Stimulated activated CD4-positive, alpha-beta T cell treated with anti-CD3 and anti-CD28 coated beads, Interleukin-1b, Interleukin-23, amount 100 ng/mL, for 4 hours (primary cell): ENCODE results near the gene CELA2B.
"Not testable (repeated sequence)": the region's sequence is repeated elsewhere in the genome, so short reads cannot be mapped to it uniquely, and the experiment has no call there.

Experiments
- DNase-seq, 2 donors: peaks; one replicate each; pipeline ENCODE4 v3.0.0-alpha.2; 2020; ENCODE audit warnings: low read depth in 2 of 2

Gene CELA2B

DNA sequence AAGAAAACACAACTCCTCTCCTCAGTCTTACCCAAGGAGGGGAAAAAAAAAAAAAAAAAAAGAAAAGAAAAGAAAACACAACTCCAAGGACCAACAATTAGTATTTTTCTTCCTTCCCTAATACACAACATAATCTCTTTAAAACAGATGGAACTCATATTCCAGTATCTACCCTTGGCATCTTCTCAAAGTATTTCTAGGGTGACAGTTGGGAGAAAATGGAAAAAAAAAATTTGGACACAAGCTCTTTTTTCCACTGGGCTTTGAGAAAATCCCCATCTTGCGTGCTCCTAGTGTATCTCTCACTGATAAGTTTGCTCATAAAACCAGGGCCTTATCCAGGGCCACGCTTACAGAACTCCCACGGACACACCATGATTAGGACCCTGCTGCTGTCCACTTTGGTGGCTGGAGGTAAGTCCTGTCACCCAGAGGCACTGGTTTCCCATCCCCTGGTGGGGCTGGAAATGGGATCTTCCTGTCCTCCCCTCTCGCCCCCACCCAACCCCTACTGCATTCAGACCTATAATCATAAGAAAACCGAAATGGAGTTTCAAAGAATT, at the start of gene CELA2B:
TSS of gene CELA2B (plus strand) at position 353 of the 563 bp plus-strand sequence. CDS start at position 375, 22 bp downstream.
- no peak for DNase-seq

DNA sequence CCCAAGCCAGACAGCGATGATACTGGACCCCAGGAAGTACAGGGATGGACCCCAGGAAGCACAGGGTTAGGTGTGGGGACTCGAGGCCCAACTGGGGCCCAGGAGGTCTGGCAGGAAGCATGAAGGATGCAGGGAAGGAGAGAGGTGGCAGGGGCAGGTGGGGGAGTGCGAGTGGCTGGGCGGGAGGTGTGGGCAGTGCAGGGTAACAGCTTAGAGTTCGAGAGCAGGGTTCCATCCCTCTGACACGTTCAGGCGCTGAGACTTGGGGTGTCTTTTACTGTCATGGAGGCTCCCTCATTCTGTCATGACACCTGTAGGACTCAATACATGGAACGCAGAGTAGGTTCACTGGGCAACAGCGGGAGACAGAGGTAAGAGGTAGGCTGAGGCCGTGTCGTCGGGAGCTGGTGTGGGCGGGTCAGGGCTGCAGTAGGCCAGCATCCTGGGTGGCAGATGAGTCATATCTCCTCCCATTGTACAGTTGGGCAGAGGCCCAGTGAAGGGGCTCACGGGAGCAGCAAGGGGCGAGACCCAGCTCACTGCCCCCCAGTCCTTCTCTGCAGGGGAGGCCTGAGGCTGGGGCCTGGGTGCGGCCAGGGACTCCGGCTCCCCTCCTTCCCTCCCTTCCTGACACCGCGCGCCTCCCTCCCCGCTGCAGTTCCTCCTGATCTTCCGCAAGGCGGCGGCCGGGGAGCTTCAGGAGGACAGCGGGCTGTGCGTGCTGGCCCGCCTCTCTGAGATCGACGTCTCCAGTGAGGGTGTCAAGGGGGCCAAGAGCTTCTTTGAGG, 49.2 kb upstream of the CELA2B start:
- no peak for DNase-seq

DNA sequence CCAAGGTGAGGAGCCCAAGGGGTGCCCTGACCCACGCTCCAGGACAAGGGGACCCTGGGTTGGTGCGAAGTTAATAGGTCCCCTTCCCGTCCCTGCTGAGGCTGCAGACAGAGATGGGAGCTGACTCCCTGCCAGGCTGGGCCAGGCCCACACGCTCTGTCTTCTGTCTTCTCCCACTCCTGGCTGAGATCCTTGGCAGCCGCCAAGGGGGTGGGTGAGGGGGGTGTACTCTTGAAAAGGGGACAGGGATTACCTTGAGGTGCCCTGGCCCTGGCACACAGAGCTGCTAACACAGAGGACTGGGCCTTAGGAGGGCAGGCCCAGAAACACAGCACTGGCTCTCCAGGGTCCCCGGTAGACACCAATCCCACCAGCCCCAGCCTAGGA, 48.6 kb upstream of the CELA2B start:
- no peak for DNase-seq

DNA sequence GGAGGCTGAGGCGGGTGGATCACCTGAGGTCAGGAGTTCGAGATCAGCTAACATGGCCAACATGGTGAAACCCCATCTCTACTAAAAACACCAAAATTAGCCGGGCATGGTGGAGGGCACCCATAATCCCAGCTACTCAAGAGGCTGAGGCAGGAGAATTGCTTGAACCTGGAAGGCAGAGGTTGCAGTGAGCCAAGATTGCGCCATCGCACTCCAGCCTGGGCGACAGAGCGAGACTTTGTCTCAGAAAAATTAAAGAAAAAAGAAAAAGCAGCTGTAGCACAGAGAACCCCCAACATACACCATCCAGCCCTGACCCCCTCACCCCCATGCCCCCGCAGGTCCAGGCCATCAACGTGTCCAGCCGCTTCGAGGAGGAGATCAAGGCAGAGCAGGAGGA, 47.7 kb upstream of the CELA2B start:
- not testable (repeated sequence) for DNase-seq

DNA sequence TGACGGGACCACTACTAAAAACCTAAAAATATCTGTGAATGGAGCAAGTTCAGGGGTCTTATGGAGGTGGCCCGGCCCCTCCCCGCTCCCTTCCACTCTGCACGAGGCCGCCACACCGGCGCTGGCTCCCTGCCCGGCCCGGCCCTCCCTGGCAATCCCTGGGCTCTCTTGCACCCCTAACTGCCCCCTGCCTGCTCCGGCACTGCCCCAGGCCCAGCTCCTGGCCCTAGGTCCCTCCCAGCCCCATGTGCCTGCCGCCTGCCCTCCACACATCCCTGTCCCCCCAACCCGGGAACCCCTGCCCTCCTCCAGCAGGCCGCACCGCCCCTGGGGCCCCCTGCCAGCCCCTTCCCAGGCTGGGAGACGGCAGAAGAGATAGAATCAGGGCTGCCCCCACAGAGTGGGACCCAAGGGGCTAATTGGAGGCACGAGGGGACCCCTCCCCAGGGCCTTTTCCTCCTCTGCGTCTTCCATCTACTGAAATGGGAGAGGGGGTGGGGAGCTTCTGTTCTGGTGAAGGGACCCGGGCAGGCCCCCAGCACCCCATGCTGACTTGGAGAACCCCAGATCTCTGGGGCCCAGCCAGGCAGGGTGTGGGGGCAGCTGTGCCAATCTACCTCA, 47.0 kb upstream of the CELA2B start:
- no peak for DNase-seq

DNA sequence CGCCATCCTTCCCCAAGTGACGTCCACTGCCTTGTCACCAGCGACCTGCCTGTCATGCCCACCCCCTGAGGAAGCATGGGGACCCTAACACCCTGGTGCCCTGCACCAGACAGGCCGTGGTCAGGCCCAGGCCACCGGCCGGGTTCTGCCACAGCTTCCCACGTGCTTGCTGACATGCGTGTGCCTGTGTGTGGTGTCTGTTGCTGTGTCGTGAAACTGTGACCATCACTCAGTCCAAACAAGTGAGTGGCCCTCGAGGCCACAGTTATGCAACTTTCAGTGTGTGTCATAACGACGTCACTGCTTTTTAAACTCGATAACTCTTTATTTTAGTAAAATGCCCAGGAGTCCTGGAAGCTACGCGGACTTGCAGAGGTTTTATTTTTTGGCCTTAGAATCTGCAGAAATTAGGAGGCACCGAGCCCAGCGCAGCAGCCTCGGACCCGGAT, 46.2 kb upstream of the CELA2B start:
- no peak for DNase-seq

DNA sequence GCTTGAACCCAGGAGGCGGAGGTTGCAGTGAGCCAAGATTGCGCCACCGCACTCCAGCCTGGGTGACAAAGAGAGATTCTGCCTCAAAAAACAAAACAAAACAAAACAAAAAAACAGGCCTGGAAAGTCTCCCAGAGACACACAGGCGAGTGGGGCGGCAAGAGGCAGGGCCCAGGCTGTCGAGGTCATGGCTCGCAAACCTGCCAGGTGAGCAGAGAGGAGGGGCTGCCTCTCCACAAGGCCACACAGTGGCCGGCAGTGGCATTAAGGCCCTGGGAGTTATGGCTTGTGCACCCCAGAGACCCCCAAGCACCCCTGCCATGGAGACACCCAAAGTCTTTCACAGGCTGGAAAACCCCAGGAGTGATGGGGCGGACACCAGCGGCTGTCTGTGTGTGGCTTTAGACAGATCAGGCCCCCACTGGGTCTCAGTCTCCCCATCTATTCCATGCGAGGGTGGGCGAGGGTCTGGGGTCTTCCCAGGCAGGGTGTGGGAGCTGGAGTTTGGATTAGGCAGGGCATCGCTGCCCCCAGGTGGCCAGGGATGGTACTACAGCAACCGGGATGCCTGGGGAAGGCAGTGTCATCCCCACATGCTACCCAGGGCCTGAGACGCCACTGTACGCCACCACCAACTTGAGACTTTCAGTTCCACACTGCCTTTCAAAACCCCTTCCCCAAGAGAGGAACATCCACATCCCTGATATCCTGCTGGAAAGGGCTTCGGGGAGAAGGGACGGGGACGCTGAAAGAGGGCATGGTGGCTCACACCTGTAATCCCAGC, 44.9 kb upstream of the CELA2B start:
- DNase-seq = peak; percentile 71 to 74

DNA sequence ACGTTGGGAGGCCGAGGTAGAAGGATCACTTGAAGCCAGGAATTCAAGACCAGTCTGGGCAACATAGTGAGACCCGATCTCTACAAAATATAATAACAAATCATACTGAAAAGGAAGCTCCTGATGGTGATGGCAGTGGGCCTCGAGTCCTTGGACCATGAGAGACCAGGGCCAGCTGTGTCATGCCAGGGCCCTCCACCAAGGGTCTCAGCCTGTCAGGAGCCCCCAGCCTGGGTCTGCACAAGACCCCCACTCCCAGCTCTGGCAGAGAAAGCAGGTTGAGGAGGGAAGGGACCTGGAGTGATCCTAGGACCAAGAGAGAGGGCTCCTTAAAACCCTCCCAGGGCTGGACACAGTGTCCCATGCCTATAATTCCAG, 44.3 kb upstream of the CELA2B start:
- DNase-seq = no peak

DNA sequence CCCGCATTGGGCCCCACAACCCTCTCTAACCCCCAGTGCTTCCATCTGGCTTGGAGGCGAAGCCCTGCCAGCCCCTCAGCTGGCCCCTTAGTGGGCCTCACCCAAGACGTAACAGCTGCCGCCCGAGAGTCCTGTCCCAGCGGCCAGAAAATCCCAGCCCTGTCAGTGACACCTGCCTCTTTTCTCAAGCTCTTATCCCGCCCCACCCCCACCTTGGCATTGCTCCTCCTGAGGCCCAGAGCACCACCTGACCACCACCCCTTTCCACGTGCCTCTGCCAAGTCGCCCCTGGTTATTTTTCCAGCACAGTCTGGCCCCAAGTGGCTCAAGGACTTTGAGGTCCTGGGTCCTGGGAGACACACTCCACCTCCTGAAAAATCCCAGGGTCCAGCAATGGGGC, 43.6 kb upstream of the CELA2B start:
- DNase-seq = no peak

DNA sequence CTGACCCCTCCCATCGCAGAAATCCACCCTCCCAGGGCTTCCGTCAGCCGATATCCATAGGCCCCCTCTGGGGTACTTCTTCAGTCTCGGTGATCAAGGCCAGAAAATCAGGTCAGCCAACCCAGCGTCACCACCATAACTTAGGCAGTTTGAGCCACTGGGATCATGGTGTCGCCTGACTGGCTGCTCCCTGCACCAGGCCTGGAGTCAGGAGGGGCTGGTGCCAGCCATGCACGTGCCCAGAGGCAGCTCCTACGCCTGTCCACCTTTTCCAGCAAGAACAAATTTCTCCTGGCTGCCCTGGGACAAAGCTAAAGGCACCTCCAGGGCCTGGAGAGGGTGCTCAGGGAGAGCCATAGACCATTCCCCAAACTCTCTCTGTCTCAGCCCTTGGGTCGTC, 42.4 kb upstream of the CELA2B start:
- no peak for DNase-seq

DNA sequence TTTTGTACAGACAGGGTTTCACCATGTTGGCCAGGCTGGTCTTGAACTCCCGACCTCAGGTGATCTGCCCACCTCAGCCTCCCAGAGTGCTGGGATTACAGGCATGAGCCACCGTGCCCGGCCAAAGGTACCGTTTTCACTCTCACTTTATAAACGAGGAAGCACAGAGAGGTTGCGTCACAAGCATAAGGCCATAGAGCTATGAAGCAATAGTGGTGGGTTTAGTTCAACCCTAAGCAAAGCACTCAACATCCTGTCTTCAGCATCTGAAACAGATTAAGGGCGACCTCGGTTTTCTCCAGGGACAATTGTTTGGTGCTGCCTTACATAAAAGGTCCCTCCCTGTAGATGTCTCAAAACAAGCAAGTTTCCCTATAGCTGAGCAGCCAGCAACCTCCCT, 41.2 kb upstream of the CELA2B start:
- not testable (repeated sequence) for DNase-seq

DNA sequence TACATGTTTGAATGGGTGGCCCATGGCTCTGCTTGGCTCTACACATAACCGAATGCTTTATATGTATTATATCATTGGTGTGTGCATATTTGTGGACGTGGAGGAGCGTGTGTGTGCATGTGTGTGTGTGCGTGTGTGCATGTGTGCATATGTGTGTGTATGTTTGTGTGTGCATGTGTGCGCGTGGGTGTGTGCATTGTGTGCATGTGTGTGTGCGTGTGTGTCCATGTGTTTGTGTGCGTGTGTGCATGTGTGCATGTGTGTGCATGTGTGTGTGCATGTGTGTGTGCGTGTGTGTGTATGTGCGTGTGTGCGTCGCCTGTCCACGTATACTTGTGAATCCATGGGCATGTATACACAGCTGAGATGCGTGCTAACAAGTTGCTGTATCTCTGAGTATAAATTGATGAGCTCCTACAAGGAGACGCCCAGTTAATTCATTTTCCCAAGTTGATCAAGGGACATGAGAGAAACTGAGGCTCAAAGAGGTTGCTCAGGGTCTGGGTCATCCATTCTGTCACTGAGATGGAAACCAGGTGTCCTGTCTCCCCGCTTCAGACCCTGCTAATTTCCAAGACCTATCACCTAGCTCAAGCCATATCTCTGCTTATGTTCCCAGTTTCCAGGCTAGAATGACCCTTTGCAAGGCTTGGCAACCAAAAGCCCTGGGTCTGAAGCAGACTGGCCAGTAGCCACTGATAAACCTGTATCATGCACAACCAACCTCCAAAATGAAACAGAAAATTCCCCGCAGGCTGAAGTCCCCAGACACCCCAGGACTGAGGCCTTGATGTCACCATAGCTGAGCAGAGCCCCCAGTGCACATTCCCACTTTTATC, 40.4 kb upstream of the CELA2B start:
- no peak for DNase-seq

DNA sequence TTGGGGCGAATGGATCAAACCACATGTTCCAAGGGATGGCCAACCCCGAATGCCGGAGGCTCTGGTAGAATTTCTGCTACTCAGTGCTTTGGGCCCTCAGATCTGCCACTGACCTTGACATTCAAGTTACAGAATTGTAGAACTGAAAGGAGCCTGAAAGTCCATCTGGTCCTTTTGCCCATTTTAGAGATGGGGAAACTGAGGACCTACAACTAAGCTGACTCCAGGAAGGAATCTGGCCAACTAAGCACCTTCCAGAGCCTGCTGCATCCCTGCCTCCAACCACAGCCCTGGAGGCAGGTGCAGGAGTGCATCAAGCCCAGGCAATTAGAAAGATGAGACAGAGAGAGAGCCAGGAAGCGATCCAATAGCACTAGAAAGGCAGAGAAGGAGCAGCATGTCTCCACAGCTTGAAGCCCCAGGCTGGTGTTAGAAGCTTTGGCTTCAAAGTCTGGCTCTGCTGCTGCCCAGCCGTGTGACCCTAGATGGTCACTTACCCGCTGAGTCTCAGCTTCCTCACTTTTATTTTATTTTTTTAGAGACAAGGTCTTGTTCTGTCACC, 38.9 kb upstream of the CELA2B start:
- DNase-seq = no peak

DNA sequence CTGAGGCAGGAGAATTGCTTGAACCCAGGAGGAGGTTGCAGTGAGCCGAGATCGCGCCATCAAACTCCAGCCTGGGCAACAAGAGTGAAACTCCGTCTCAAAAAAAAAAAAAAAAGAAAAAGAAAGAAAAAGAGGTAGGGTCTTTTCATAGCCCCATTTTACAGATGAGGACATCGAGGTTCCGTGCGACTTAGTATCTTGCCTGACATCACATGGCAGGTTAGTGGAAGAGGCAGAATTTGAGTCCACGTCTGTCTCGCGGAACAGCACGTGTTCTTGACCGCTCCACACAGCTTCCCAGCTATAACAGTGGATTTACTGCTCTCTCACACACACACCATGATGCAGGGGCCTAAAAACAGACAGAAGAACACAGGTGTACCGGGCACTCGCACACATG, 36.6 kb upstream of the CELA2B start:
- DNase-seq = no peak

DNA sequence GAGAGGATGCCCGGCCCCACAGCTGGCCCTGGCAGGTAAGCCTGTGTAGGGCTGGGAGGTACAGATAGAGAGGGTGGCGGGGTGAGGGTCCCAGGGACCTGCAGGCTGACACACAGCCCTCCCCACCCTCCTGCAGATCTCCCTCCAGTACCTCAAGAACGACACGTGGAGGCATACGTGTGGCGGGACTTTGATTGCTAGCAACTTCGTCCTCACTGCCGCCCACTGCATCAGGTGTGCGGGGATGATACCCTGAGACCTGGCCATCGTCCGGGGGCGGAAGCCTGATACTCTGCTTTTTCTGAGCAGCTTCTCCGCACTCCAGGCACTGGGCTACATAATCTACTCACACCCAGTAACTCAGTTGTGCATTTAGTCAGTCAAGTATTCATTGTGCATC, 35.5 kb upstream of the CELA2B start:
- no peak for DNase-seq

DNA sequence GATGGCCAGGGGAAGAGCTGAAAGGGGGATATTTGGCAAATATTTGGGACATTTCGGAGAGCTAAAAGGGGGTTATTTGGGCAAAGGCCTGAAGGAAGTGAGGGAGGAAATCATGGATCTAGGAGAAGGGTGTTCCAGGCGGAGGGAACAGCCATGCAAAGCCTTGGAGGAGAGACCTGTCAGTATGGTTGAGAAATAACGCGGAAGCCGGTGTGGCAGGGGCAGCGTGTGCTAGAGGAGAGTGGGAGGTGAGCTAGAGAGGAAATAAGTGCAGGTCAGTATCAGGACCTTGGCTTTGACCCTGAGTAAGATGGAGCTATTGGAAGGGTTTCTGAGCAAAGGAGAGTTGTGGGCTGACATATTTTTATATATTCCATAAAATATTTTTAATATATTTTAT, 34.7 kb upstream of the CELA2B start:
- no peak for DNase-seq

DNA sequence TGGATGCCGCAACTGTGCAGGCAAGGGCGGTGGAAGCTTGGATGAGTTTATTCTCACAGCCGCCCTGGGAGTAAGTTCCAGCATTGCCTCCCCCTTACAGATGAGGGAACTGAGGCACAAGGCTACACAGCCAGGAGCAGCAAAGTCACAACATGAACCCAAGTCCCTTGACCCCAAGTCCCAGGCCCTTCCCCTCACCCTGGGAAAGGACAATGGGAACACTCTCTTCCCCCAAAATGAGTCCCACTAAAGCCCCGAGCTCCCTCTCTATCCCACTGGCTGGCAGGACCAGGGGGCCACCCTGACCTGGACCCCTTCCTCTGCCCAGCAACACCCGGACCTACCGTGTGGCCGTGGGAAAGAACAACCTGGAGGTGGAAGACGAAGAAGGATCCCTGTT, 33.8 kb upstream of the CELA2B start:
- no peak for DNase-seq

DNA sequence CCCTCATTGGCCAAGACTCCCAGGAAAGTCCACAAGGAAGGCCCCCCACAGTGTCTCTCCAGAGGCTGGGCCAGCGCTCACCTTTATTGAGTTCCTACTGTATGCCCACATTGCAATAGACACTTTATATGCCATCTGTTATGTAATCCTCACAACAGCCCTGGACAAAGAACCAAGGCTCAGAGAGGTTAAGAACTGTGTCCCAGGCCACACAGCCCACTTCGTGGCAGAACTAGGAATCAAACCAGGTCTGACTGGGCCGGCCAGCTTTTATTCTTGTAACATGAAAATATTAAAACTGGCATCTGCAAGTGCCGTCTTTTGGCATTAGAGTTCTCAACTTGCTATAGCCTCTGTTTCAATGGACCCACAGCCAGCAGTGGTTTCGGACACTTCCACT, 33.1 kb upstream of the CELA2B start:
- no peak for DNase-seq

DNA sequence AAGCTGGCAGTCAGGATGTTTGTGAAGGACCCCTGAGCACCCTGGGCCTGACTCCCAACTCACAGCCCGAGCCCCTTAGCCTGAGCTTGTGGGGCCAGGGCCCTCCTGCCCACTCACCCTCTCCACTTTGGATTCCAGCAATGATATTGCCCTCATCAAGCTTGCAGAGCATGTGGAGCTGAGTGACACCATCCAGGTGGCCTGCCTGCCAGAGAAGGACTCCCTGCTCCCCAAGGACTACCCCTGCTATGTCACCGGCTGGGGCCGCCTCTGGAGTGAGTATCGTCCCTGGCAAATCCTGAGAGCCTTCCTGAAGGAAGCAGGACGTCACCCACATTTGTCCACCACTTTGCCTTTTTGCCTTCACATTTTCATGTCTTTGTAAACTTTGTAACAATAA, 32.6 kb upstream of the CELA2B start:
- no peak for DNase-seq

DNA sequence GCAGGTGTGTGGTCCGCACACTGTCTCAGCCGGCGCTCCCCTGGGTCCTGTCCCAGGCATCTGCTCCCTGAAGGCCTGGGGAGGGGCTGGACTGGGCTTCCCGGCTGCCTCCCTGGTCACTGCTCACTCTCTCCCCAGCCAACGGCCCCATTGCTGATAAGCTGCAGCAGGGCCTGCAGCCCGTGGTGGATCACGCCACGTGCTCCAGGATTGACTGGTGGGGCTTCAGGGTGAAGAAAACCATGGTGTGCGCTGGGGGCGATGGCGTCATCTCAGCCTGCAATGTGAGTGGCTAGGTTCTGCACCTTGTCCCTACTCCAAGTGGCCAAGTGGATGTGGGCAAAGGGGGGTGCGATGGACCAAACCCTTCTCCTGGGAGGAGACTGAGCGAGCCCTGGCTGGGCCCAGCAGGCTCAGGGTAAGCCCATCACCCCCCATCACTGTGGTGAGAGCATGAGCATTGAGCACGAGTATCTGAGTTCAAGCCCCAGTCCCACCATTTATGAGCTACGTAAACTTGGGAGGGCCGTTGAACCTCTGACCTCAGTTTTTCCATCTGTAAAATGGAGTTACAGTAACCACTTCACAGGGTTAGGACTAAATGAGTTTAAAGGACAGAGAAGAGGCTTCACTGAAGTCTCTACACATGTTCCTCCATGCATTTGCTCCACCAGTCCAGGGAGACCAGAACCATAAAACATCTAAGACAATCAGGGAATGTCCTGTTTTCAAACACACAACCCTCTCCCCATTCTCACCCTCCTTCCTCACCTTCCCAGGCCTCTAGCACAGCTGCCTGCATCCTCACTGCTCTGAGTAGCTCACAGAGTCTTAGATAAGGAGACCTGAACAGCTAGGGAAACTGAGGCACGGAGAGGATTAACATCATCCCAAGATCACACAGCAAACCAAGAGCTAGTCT, 31.2 kb upstream of the CELA2B start:
- DNase-seq = no peak
